Breast epithelium (tissue), 4 donors: ENCODE data around the gene CYFIP2. TPM values are rescaled to one million over a fixed set of nuclear protein-coding genes. Genes with fewer than 3 reads are reported as not detected.

Experiments used
- DNase-seq, 2 donors: peaks; one replicate each; pipeline ENCODE4 v3.0.0-alpha.2; 2019; ENCODE audit warnings: low spot score in 2 of 2
- H3K27ac ChIP-seq, 2 donors: fragments of 200-600 bp; sonication (generic) in 1 of 2; one replicate each; pipeline ENCODE4 v1.5.1; 2016 to 2019; ENCODE audit warnings: mild to moderate bottlenecking in 1 of 2
- H3K27me3 ChIP-seq, 2 donors: fragments of 200-600 bp; sonication (generic) in 1 of 2; one replicate each; pipeline versions ENCODE4 v1.5.1 to v1.6.0; 2017 to 2019; ENCODE audit warnings: control low read depth in 1 of 2, mild to moderate bottlenecking in 1 of 2
- H3K36me3 ChIP-seq: fragments of 200-600 bp; one replicate; pipeline ENCODE4 v1.5.1; 2019
- H3K4me1 ChIP-seq, 2 donors: fragments of 200-600 bp; sonication (generic); one replicate each; pipeline ENCODE4 v1.5.1; 2016 to 2019; ENCODE audit warnings: control low read depth in 1 of 2
- H3K4me3 ChIP-seq, 3 donors: fragments of 200-600 bp; sonication (generic); 1 replicate in 2 of 3; 2 replicates in 1 of 3; pipeline ENCODE4 v1.5.1; 2016 to 2019; ENCODE audit warnings: mild to moderate bottlenecking in 3 of 3, moderate library complexity in 2 of 3
- H3K9me3 ChIP-seq, 2 donors: fragments of 200-600 bp; sonication (generic) in 1 of 2; one replicate each; pipeline ENCODE4 v1.5.1; 2016 to 2019; ENCODE audit warnings: control low read depth in 1 of 2
- CTCF ChIP-seq, 3 donors: fragments of 450-650 bp; IDR thresholded peaks; one replicate each; pipeline ENCODE4 v1.5.1; 2016 to 2017; ENCODE audit warnings: antibody characterized with exemption in 3 of 3, mild to moderate bottlenecking in 3 of 3, moderate library complexity in 3 of 3
- POLR2A ChIP-seq: fragments of 450-650 bp; IDR thresholded peaks from one replicate; pipeline ENCODE4 v1.6.1; 2016; ENCODE audit warnings: antibody characterized with exemption, mild to moderate bottlenecking, moderate library complexity
- POLR2AphosphoS5 ChIP-seq, 3 donors: sonication (generic); formaldehyde crosslinking; IDR thresholded peaks; one replicate each; pipeline ENCODE4 v1.6.1; 2017; ENCODE audit warnings: antibody characterized with exemption in 3 of 3
- intact Hi-C: fragments of 100-400 bp; cut with DNase I; formaldehyde crosslinking; loops from one replicate; pipeline ENCODE4 v1.15.1; 2023; ENCODE audit warnings: low total_unique reads
- total RNA-seq, 3 donors: library from RNA; depleted of rRNA; stranded (reverse); fragments of >200 nt; gene quantifications; one replicate each; pipeline ENCODE4 v1.1.0, GENCODE V29; 2016

CYFIP2 gene
- total RNA-seq, 3 donors from 2014 or later = 6.2 to 15.5 (median 12.1) TPM

GRCh38 chr5:157356576-157356975 lies 90.7 kb downstream of the CYFIP2 start:
- no peak for DNase-seq
- Histone ChIP-seq H3K27me3 (no peaks in the 10 kb centered on the region), H3K9me3 (no peaks in the 10 kb centered on the region), H3K27ac (no peak overlapping the region), H3K36me3 (no peaks in the 10 kb centered on the region), H3K4me1 (no peaks in the 10 kb centered on the region), H3K4me3 (no peak overlapping the region)
- TF ChIP-seq CTCF (IDR thresholded peaks at IDR 0.05) (no peak), POLR2A (no peak), POLR2AphosphoS5 (IDR thresholded peaks at IDR 0.05) (no peak)
- intact Hi-C loops = no loop called here

GRCh38 chr5:157357823-157358222 lies 91.9 kb downstream of the CYFIP2 start:
- Histone ChIP-seq H3K4me3 (no peak overlapping the region), H3K4me1 (no peaks in the 10 kb centered on the region), H3K9me3 (no peaks in the 10 kb centered on the region), H3K27me3 (no peaks in the 10 kb centered on the region), H3K27ac (no peak overlapping the region), H3K36me3 (no peaks in the 10 kb centered on the region)
- no peak for DNase-seq
- intact Hi-C loops = no loop called here
- TF ChIP-seq CTCF (IDR thresholded peaks at IDR 0.05) (no peak), POLR2A (no peak), POLR2AphosphoS5 (IDR thresholded peaks at IDR 0.05) (no peak)

- TF ChIP-seq POLR2AphosphoS5 (IDR thresholded peaks at IDR 0.05) = no peak
- TF ChIP-seq POLR2A = no peak
- TF ChIP-seq CTCF (IDR thresholded peaks at IDR 0.05) = no peak
- intact Hi-C loops = no loop called here
- no peaks in the 10 kb centered on the region for H3K27me3 ChIP-seq
- no peak overlapping the region for H3K27ac ChIP-seq
- H3K4me3 ChIP-seq = no peak overlapping the region
- H3K9me3 ChIP-seq = no peaks in the 10 kb centered on the region
- DNase-seq = no peak
- no peaks in the 10 kb centered on the region for H3K36me3 ChIP-seq
- H3K4me1 ChIP-seq = no peaks in the 10 kb centered on the region
Observed at GRCh38 chr5:157358871-157359270, 92.9 kb downstream of the CYFIP2 start.

DNA sequence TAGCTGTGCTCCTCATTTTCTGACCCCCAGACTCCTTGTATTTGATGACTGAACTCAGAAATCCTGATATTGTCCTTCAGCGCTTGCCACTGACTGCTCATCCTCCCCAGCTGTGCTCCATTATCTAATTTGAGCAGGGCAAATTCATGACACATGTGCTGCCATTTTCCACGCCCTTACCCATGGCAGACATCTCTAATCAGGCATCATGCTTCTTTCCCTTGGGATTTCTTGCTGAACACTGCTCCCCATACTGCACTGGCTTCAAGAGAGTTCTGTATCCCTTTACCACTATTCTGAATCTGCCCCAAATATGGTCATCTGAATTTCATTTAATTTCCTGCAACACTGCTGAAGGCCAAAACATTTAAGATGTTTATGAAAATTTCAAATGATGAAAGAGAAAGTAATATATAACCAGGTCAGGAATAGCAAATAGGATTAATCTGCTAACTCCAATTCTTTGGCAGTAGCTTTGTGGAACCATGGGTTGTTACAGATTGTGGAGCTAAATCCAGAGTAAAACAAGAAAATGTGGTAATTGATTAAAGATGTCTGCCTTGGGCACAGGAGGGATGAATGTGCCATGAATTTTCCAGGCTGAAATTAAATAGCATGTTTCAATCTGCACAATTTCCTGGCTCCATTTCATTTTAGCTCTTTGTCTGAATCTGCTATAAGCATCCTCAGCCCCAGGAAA lies 93.6 kb downstream of the CYFIP2 start:
- intact Hi-C loops = no loop called here
- Histone ChIP-seq H3K4me3 (no peak overlapping the region), H3K27me3 (no peaks in the 10 kb centered on the region), H3K27ac (no peak overlapping the region), H3K36me3 (no peaks in the 10 kb centered on the region), H3K9me3 (no peaks in the 10 kb centered on the region), H3K4me1 (no peaks in the 10 kb centered on the region)
- DNase-seq = no peak
- TF ChIP-seq CTCF (IDR thresholded peaks at IDR 0.05) (no peak), POLR2AphosphoS5 (IDR thresholded peaks at IDR 0.05) (no peak), POLR2A (no peak)

DNA sequence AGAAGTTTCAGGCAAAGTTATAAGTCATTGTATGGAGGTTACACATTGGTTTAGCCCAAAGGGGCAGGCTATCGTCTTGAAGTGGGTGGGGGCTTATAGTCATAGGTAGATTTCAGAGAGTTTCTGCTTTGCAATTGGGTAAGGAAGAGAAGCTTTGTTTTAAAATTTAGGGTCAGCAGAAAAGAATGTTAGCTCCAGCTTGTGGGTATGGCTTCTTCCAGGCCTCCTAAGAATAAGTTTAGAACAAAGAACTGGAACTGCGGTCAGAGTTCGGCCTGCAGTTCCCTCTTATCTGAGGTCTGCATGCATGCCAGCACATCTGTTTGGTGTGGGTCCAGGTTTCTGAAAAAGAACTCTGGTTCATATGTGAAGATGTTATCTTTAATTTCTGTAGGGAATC lies 96.1 kb downstream of the CYFIP2 start:
- Histone ChIP-seq H3K4me1 (no peaks in the 10 kb centered on the region), H3K9me3 (no peaks in the 10 kb centered on the region), H3K27ac (no peak overlapping the region), H3K27me3 (no peaks in the 10 kb centered on the region), H3K36me3 (no peaks in the 10 kb centered on the region), H3K4me3 (no peak overlapping the region)
- intact Hi-C loops = no loop called here
- no peak for DNase-seq
- TF ChIP-seq POLR2AphosphoS5 (IDR thresholded peaks at IDR 0.05) (no peak), POLR2A (no peak), CTCF (IDR thresholded peaks at IDR 0.05) (no peak)
